GM12801 (cell line): ENCODE results near the gene TAOK3.

Source experiments
- TF ChIP-seq, protein P1 (sequence below): IDR thresholded peaks from one replicate; pipeline ENCODE4 v1.5.1; 2011; ENCODE audit warnings: control low read depth; ENCODE audit not compliant: insufficient read length; ENCODE audit errors: extremely low read depth

Gene TAOK3

DNA sequence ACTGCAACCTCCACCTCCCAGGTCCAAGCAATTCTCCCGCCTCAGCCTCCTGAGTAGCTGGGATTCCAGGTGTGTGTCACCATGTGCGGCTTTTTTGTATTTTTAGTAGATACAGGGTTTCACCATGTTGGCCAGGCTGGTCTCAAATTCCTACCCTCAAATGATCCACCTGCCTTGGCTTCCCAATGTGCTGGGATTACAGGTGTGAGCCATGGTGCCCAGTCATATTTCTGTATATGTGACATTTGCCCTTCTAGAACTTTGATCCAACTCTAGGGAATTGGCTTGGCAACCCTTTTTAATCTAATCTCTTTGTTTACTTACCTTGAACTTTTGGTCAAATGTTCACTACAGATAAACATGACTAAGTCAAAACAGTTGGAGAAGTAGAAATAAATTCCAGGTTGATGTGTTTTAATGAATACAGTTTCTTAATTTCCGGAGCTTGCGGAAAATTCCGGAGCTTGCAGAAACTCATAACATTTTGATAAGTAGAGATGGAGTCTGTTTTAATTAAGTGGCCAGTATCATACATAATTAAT, 248.3 kb downstream of the TAOK3 start:
- TF ChIP-seq, protein P1, sequence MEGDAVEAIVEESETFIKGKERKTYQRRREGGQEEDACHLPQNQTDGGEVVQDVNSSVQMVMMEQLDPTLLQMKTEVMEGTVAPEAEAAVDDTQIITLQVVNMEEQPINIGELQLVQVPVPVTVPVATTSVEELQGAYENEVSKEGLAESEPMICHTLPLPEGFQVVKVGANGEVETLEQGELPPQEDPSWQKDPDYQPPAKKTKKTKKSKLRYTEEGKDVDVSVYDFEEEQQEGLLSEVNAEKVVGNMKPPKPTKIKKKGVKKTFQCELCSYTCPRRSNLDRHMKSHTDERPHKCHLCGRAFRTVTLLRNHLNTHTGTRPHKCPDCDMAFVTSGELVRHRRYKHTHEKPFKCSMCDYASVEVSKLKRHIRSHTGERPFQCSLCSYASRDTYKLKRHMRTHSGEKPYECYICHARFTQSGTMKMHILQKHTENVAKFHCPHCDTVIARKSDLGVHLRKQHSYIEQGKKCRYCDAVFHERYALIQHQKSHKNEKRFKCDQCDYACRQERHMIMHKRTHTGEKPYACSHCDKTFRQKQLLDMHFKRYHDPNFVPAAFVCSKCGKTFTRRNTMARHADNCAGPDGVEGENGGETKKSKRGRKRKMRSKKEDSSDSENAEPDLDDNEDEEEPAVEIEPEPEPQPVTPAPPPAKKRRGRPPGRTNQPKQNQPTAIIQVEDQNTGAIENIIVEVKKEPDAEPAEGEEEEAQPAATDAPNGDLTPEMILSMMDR, result no peak

DNA sequence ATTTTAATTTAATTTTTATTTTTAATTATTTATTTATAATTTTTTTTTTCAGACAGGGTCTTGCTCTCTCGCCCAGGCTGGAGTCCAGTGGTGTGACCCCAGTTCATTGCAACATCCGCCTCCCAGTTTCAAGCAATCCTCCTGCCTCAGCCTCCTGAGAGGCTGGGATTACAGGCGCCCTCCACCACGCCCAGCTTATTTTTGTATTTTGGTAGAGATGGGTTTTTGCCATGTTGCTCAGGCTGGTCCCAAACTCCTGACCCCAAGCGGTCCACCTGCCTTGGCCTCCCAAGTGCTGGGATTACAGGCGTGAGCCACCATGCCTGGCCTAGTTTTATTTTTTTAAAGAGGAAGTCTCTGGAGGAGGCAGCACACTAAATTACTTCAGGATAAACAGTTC, 250.4 kb downstream of the TAOK3 start:
- TF ChIP-seq, protein P1, result no peak

DNA sequence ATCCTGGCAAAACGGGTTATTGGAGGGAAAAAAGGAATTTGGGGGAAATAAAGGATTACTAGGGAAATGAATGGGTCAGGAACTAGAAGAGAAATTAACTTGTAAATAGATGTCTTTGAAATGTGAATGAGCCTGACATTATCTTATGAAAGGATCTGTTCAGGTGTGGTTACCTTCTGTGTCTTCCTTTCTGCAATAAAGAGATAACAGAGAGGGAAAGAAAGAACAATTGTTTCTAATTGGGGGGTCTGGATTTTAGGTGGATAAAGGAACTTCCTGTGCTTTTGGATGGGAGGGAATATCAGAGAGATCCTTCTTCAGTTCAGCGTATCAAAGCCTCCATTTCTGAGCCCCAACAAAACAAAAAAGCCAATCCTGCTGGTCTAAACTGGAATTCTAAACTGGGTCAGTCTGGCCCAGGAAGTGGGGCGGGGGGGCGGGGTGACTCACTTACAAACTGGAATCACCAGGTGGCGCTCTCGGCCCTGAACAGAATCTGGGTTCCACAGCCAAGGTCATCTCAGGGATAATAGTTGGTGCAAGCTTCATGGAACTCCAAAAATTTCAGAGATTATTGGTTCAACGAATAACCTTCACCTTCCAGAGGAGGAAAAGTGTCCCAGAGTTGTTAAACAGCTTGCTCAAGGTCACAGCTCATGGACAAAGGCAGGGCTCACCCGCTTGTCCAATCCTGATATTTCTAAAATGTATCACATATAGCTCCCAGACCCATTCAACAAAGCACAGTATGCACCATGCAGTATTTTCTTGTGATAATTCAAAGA, 251.9 kb downstream of the TAOK3 start:
- TF ChIP-seq, protein P1, result no peak

DNA sequence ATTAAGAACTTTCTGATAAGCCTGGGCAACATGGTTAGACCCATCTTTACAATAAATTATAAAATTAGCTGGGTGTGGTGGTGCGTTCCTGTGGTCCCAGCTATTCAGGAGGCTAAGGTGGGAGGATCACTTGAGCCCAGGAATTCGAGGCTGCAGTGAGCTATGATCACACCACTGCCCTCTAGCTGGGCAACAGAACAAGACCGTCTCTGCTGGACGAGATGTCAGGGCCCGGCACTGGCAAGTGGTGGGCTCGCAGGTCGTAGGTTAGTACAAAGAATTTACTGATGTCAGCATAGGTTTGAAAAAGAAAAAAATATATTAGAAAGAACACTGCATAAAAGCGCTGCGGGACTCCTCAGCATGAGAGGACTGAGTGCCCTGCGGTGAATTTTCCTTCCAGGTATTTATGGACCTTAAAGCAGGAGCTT, 253.2 kb downstream of the TAOK3 start:
- TF ChIP-seq, protein P1, result no peak

DNA sequence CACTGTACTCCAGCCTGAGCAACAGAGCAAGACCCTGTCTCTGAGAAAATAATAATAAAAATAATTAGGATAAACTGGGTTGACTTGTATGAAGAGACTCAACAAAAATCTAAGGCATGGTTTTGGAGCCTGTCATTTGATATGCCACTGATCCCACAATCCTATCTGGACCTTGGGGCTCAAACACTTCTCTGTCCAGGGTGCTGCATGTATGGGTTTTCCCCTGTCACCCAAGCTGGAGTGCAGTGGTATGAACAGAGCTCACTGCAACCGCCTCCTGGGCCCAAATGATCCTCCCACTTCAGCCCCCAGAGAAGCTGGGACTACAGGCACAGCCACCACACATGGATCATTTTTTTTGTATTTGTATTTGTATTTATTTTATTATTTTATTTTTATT, 263.6 kb downstream of the TAOK3 start:
- TF ChIP-seq, protein P1, result no peak

DNA sequence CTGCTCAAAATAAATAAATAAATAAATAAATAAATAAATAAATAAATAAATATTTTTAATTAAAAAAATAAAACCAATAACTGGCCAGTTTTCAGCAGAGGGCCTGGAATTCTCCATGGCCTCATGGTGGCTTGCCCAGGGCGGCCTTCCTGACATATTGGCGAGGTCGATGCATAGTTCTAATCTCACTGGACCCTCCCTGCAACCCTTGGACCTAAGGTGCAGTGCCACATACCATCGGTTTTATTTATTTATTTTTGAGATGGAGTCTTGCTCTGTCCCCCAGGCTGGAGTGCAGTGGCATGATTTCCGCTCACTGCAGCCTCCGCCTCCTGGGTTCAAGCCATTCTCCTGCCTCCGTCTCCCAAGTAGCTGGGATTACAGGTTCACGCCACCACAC, 265.0 kb downstream of the TAOK3 start:
- TF ChIP-seq, protein P1, result no peak

DNA sequence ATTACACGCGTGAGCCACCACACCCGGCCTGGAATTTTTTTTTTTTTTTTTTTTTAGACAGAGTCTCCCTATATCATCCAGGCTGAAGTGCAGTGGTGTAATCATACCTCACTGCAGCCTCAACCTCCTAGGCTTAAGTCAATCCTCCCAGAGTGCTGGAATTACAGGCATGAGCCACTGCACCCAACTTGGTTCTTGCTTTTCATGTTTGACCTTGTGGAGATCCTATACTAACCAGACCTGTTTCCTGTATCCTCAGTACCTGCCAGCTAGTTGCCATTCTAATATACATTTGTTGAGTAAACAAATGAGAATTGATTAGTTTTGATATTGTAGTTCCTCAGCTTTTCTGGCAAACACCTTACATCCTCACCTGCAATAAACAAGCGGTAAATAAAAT, 265.7 kb downstream of the TAOK3 start:
- TF ChIP-seq, protein P1, result no peak
